Measurements from ENCODE around the gene MGAT4A.

MGAT4A gene

DNA sequence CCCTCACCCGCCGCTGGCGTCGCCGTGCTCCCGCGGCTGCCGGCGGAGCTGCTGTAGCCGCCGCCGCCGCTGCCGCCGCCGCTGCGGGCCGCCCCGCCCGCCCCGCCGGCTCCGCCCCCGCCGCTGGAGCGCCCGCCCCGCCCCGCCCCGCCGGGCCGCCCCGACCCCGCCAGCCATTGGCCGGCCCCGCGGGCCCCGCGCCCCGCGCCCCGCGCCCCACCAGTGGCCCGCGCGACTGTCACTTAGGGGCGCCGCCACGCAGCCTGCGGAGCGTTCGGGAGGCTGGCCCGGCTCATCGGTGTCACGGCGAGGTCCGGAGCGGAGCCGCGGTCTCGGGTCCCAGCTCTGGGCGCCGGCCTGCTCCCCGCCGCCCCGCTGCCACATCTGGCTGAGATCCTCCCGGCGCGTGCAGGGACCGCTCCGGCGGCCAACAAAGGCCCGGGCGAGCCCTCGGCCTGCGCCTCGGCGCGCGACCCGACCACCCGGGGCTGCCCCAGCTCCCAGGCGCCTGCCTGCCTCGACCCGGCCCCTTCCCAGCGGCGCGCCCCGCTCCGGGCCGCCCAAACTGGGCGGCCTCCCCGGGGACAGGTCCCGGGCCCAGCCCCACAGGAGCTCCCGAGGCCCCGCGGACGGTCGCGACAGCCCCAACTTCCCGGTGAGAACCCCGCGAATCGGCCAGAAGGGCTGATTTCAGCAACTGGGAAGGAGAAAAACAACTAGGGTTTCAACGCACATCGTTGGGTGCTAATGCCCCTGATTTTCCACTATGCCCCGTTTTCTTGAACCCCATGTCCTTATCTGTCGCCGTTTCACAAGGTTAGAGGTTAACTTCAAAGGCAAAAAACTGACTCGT, at the start of gene MGAT4A:
Gene MGAT4A (minus strand): TSS at position 92 of the 853 bp plus-strand sequence. CDS start 4,800 bp downstream, outside the sequence.
- peak; percentile 36 to 51 for DNase-seq

DNA sequence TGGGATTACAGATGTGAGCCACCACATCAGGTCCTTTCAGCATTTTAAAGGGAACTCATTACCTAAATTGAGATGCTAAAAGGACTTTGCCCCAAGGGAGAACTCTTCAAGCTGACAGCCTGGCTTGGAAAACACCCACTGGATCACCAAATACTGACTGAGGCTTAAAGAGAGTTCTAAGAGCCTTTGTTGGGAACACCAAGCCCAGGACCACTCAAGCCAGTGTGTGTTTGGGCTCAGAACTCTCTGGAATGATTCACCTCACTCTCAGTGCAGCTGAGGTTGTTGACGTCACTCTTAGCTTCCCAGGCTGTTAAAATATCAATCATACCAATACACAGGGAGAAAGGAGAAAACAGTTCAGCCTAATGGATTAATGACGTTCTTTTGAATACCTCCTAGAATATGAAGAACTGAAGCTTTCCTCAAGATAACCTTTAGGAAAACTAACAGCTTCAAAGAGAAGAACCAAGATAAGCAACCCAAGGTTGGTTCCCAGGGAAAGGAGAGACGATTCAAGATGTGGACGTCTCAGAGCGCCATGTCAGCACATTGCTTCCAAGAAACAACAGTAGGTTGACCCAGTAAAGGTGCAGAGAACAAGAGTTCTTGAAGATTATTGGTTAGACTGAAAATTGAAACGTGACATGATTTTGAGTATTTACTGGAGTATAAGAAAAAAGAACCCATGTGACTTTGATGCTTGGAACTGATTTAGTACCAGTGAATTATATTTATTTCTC, 48.0 kb upstream of the MGAT4A start:
- DNase-seq, result no peak

- no peak for DNase-seq
Observed at GRCh38 chr2:98778151-98778550, 47.2 kb upstream of the MGAT4A start.

DNA sequence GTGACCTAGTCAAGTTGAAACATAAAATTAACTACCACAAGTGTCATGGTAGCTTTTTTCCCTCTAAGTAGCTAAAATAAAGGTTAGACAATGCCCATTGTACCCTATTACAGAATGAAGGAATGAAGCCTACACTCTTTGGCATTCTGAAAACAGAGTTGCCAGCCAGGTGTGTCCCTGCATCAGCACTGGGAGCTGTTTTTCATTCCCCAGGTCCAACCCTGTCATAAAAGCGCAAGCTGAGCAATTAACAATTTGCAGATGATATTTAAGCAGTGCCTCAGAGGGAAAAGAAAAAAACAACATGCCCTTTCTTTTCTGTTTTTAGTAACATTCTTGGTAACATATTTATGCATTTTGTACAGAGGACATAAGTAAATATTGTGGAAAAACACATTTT, 46.8 kb upstream of the MGAT4A start:
- no peak for DNase-seq

- no peak for DNase-seq
Observed at GRCh38 chr2:98777076-98777475, 46.1 kb upstream of the MGAT4A start.

GRCh38 chr2:98776136-98776535, 45.2 kb upstream of the MGAT4A start:
- DNase-seq, result no peak

- no peak for DNase-seq
Observed at GRCh38 chr2:98775146-98775986, 44.4 kb upstream of the MGAT4A start.

GRCh38 chr2:98773907-98774306, 43.0 kb upstream of the MGAT4A start:
- DNase-seq, result no peak

DNA sequence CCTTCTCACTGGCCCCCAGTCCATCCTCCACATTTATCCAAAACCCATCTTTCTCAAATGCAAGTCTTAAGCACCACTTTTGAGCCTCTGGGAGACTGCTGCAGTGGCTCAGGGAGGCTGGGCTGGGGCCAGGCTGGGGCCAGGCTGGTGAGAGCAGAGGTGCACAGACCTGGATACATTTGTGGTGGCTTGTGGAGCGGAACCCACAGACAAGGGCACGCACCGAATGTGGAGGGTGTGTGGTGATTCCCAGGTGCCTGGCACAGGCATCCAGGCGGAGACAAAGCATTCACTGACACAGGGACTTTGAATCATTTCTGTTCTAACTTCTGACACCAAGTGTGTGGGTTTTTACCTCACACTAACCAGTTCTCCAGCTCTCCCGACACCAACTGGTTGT, 42.2 kb upstream of the MGAT4A start:
- DNase-seq, result no peak

DNA sequence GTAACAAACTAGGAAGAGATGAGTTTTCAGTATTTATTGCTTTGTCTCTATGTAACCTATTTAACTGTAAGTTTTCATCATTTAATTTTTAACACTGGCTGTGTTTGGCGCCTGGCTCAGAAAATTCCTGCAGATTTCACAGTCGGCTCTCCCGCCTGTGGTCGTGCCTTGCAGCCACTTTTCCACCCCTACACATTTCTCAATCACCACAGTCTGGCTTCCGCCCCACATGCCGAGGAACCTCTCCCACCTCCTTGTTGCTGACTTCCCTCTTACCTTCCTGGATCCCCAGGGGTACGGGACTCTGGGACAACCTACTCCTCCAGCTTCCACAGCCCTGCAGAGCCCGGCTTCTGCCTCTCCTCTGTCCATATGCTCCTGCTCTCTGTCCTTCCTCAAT, 41.6 kb upstream of the MGAT4A start:
- DNase-seq, result no peak

GRCh38 chr2:98771721-98772524, 41.0 kb upstream of the MGAT4A start:
- peak; percentile 59 to 61 for DNase-seq

DNA sequence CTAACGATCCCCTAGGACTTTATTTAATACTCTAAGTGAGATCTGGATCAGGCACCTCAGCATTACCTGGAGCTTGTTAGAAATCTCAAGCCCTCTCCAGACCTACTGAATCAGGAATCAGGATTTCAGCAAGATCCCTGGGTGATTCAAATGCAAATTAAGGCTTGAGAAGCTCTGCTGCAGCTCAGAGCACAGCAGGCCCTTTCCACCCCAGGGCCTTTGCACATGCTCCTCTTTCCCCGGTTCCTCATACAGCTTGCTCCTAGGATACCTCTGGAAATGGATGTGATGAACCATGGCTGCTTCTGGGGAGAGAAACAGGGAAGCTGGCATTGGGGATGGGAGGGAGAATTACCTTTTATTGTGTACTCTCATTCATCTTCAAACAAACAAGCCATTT, 40.3 kb upstream of the MGAT4A start:
- no peak for DNase-seq

DNA sequence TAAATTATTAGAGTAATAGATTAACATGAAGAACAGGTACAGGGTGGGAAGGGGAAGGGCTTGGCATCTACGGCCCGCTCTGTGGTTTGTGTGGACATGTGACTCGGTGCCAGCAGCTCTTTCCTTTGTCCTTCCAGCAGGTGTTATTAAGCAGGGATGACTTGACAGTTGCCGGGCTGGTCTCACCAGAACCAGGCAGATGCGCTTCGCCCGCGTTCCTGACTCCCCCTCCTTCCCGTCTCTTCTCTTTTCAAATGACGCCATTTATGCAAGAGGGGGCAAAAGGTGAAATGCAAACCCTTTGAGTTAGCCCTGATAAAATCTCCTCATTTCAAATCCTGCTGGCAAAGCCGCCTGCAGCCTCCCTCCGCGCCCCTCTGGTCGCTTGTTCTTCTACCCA, 38.9 kb upstream of the MGAT4A start:
- DNase-seq, result no peak

GRCh38 chr2:98769114-98769476, 38.2 kb upstream of the MGAT4A start:
- no peak for DNase-seq

DNA sequence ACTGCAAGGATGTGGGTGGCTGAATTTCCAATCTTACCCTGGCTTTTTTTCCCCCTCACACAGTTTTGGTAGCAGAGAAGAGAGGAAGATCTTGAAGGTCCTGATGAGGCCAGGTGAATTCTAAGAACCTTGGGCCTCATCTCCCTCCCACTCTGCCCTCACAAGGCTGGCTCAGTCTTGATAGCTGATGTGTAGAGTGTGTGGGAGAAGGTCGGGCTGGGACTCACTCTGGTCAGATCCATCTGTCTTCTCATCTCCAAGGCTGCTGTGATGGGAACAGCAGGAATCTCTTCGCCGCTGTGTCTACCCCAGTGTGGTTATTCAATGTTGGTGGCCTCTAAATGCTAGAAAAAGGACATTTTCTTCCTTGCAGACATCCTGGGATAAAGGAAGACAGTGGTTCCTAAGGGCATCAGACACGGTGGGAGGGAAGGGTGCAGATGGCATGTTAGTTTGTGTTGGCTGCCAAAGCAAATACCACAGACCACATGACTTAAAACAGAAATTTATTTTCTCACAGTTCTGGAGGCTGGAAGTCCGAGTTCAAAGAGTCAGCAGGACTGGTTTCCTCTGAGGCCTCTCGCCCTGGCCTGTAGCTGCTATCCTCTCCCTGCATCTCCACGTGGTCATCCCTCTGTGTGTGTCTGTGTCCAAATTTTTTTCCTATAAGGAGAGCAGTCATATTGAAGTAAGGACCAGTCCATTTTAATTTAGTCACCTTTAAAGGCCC, 37.6 kb upstream of the MGAT4A start:
- no peak for DNase-seq

- peak; percentile 79 for DNase-seq
Observed at GRCh38 chr2:98764499-98764898, 33.6 kb upstream of the MGAT4A start.

DNA sequence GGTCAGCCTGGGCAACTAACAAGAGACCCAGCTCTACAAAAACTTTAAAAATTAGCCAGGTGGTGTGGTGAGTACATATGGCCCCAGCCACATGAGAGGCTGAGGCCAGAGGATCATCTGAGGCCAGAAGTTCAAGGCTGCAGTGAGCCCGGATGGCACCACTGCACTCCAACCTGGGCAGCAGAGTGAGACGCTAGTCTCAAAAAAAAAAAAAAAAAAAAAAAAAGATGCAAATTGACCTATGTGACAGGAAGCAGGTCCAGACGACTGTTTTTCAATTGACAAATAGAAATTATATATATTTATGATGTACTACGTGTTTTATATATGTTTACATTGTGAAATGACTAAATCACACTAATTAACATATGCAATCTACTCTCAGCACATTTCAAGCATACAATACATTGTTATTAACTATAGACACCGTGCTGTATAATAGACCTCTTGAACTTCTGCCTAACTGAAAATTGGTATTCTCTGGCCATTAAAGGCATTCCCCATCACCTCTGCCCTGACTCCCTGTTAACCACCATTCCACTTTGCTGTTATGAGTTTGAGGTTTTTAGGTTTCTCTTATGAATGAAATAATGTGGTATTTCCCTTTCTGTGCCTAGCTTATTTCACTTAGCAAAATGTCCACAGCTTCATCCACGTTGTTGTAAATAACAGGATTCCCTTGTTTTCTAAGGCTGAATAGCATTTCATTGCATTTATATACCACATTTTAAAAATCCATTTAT, 32.4 kb upstream of the MGAT4A start:
- no peak for DNase-seq

GRCh38 chr2:98761909-98762308, 31.0 kb upstream of the MGAT4A start:
- no peak for DNase-seq

DNA sequence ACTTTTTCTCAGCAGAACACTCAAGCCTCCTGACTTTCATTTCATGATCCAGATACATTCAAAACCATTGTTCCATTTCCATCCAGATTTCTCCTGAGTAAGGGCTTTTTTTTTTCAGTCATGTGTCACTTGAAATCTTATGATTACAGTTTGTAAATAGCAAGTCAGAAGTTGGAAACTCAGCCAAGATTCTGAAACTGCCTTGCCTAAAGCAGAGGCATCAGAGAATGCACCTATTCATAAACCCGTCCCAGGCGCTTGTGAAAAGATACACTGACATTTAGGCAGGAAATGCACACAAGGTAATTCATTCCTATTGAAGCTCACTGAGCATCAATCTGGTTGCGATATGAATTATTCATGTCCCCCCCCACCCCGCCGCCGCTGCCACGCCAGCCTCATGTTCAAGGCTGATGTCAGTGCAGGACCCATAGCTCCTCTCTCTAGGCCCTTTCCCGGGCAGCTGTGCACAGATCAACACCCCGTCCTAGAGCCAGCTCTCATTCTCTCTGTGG, 30.4 kb upstream of the MGAT4A start:
- DNase-seq, result no peak

GRCh38 chr2:98759827-98760625, 29.1 kb upstream of the MGAT4A start:
- DNase-seq, result peak; percentile 28 to 33

Measured in AML-193 (cell line).